ENCODE results near the gene ARF1. TPM values are rescaled to one million over a fixed set of nuclear protein-coding genes. Genes with fewer than 3 reads are reported as not detected.

The ARF1 gene
- total and polyA plus RNA-seq, 10 of the 15 experiments (the other 5 are each of a cell fraction or from before 2014, with no cell fraction given), result 48.4 to 508 (median 283) TPM

GRCh38 chr1:228147768-228148167 is 65.3 kb downstream of the ARF1 start:
- ChIA-PET RAD21 (ENCODE audit: unreplicated experiment) (no interaction called here), CTCF (no interaction called here), SMC1A (ENCODE audit: uncharacterized antibody, unreplicated experiment) (no interaction called here), POLR2A (no interaction called here)
- H3K9me3 ChIP-seq (replicated peaks; ENCODE audit: control insufficient read depth, insufficient read depth, low read length), result no peaks in the 10 kb centered on the region
- peaks cover 0 to 17% of the 10 kb centered on the region in 2 experiments; a peak in 3 of 4 replicates for H3K36me3 ChIP-seq (ENCODE audit: control insufficient read depth in 2 of 2, insufficient read depth in 2 of 2, low read length in 1 of 2)
- FAIRE-seq (no peak), DNase-seq (ENCODE audit: low read depth, low spot score) (no peak), ATAC-seq (no peak)
- H3K4me3 ChIP-seq, result no peak overlapping the region
- no peak overlapping the region for H3K4me2 ChIP-seq (ENCODE audit: control insufficient read depth, insufficient read depth)
- WGBS (ENCODE audit: insufficient coverage, insufficient replicate concordance, low lambda C conversion rate, missing lambda C conversion rate), result 90% methylated on average over 4 of the region's 4 CpGs
- no peaks in the 10 kb centered on the region for H3K4me1 ChIP-seq (ENCODE audit: control insufficient read depth, insufficient read depth, low read length)
- peaks cover 3% of the 10 kb centered on the region; the same call in 1 of the 2 replicates for H4K20me1 ChIP-seq (ENCODE audit: control insufficient read depth, insufficient read depth)
- no peak overlapping the region for H3K9ac ChIP-seq (ENCODE audit: control insufficient read depth, insufficient read depth, low read length)
- intact Hi-C loops (cut with micrococcal nuclease; ENCODE audit: unreplicated experiment) (no loop called here), in situ Hi-C loops (cut with MboI) (no loop called here)
- H2AFZ ChIP-seq (ENCODE audit: control insufficient read depth, low read depth, low read length), result no peak overlapping the region
- peaks cover 29% of the 10 kb centered on the region for H3K79me2 ChIP-seq (ENCODE audit: control insufficient read depth, insufficient read depth, low read length)
- no peaks in the 10 kb centered on the region for H3K27me3 ChIP-seq (replicated peaks in 1 of 2; ENCODE audit: control insufficient read depth in 2 of 2, insufficient read depth in 2 of 2, low read length in 1 of 2)
- H3K27ac ChIP-seq (ENCODE audit: control insufficient read depth, insufficient read depth), result no peak overlapping the region
- no peak for TF ChIP-seq RAD51 (IDR thresholded peaks at IDR 0.05)
- no peak for TF ChIP-seq FOXK2 (IDR thresholded peaks at IDR 0.05)
- no peak for TF ChIP-seq GATAD2B (conservative IDR thresholded peaks at IDR 0.05; ENCODE audit: low read depth)
- no peak for TF ChIP-seq BRCA1 (IDR thresholded peaks at IDR 0.05; ENCODE audit: low read depth, low read length)
- TF ChIP-seq BCL11A (IDR thresholded peaks at IDR 0.05; ENCODE audit: low read depth, low read length), result no peak
- no peak for TF ChIP-seq NFYA (IDR thresholded peaks at IDR 0.05; ENCODE audit: borderline replicate concordance, low read depth, low read length)
- TF ChIP-seq, protein P1, sequence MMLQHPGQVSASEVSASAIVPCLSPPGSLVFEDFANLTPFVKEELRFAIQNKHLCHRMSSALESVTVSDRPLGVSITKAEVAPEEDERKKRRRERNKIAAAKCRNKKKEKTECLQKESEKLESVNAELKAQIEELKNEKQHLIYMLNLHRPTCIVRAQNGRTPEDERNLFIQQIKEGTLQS (IDR thresholded peaks at IDR 0.05; ENCODE audit: borderline replicate concordance, extremely low read depth, low read depth, low read length), result no peak
- no peak for TF ChIP-seq RELA (IDR thresholded peaks at IDR 0.05; ENCODE audit: borderline replicate concordance, partially characterized antibody)
- no peak for TF ChIP-seq ZZZ3 (IDR thresholded peaks at IDR 0.05; ENCODE audit: control insufficient read depth, insufficient read length, low read depth)
- TF ChIP-seq HDGF (IDR thresholded peaks at IDR 0.05), result no peak
- no peak for TF ChIP-seq TBL1XR1 (IDR thresholded peaks at IDR 0.05; ENCODE audit: low read depth, low read length)
- TF ChIP-seq MEF2B (IDR thresholded peaks at IDR 0.05; ENCODE audit: partially characterized antibody, poor library complexity, severe bottlenecking), result no peak
- TF ChIP-seq LARP7 (IDR thresholded peaks at IDR 0.05), result no peak
- BruUV-seq (replicated peaks), result no TSS peak

Data from GM12878 (cell line).